ENCODE data around the gene IL13. TPM values are rescaled to one million over a fixed set of nuclear protein-coding genes. Genes with fewer than 3 reads are reported as not detected.

The IL13 gene
- total and polyA plus RNA-seq, 10 of the 15 experiments (the other 5 are each of a cell fraction or from before 2014, with no cell fraction given): 0.06 to 0.40 (median 0.11) TPM; not detected in 6

DNA sequence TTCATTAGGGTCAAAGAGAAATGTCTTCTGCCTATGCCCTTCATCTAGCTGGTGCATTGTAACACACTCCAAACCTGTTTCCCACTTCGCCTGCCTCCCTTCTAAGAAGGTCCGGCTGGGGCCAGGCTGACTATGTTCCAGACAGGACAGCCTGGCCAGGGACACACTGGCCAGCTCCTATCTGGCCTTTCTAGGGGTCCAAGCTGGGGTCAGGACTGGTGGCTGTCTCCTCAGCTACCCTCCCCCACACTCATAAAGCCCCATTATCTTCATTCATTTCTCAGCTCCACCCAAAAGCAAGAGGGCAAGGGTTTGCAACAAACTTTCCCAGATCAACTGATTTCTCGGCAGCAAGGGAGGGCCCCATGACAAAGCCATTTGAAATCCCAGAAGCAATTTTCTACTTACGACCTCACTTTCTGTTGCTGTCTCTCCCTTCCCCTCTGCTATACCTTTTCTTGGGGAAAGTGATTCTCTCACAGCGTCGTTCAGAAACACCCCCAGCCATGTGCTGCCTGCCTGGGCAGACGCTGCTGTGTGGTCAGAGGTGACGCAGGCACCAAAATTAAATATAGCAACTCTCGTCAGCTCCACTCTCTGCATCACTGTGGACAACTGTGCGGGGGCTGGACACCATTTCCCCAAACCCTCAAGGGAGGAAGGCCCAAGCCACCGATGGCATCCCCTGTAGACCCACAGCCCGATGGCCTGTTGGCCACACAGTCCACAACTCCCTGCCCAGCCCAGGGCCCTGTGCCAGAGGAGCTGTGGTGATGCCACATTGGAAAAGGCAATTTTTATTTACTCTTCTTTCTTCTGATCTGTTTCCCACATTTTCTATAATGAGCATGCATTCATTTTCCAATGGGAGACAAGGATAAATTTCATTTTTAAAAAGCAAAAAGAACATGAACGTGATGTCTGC is 6.1 kb downstream of the IL13 start (continued):
- TF ChIP-seq POU2F2 (IDR thresholded peaks at IDR 0.05; ENCODE audit: borderline replicate concordance, low read depth, low read length): peak; percentile 79; the same call in 2 of the 3 replicates
- TF ChIP-seq RELB (IDR thresholded peaks at IDR 0.05; ENCODE audit: low read depth): peak; percentile 91
- TF ChIP-seq MLLT1 (IDR thresholded peaks at IDR 0.05): peak; percentile 82
- no peak for TF ChIP-seq ZNF274 (IDR thresholded peaks at IDR 0.05; ENCODE audit: insufficient read depth, insufficient read length)
- TF ChIP-seq EGR1 (IDR thresholded peaks at IDR 0.05; ENCODE audit: borderline replicate concordance in 1 of 2, low read depth in 2 of 2, low read length in 2 of 2): peak in 1 of 2 experiments; percentile 89; a peak in 2 of 3 replicates
- TF ChIP-seq RBBP5 (conservative IDR thresholded peaks at IDR 0.05): no peak
- peak; percentile 88 for TF ChIP-seq CBFB (IDR thresholded peaks at IDR 0.05; ENCODE audit: low read depth)
- peak; percentile 90 for TF ChIP-seq RELA (IDR thresholded peaks at IDR 0.05; ENCODE audit: borderline replicate concordance, partially characterized antibody)
- no peak; the same call in 1 of the 2 replicates for TF ChIP-seq ASH2L (IDR thresholded peaks at IDR 0.05; ENCODE audit: borderline replicate concordance, low read depth)
- peak; percentile 81; the same call in 1 of the 2 replicates for TF ChIP-seq ZBED1 (IDR thresholded peaks at IDR 0.05; ENCODE audit: borderline replicate concordance)
- TF ChIP-seq, protein P1, sequence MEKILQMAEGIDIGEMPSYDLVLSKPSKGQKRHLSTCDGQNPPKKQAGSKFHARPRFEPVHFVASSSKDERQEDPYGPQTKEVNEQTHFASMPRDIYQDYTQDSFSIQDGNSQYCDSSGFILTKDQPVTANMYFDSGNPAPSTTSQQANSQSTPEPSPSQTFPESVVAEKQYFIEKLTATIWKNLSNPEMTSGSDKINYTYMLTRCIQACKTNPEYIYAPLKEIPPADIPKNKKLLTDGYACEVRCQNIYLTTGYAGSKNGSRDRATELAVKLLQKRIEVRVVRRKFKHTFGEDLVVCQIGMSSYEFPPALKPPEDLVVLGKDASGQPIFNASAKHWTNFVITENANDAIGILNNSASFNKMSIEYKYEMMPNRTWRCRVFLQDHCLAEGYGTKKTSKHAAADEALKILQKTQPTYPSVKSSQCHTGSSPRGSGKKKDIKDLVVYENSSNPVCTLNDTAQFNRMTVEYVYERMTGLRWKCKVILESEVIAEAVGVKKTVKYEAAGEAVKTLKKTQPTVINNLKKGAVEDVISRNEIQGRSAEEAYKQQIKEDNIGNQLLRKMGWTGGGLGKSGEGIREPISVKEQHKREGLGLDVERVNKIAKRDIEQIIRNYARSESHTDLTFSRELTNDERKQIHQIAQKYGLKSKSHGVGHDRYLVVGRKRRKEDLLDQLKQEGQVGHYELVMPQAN (conservative IDR thresholded peaks at IDR 0.05): no peak
- TF ChIP-seq NRF1 (conservative IDR thresholded peaks at IDR 0.05; ENCODE audit: low read depth, low read length): no peak
- TF ChIP-seq, protein P2, sequence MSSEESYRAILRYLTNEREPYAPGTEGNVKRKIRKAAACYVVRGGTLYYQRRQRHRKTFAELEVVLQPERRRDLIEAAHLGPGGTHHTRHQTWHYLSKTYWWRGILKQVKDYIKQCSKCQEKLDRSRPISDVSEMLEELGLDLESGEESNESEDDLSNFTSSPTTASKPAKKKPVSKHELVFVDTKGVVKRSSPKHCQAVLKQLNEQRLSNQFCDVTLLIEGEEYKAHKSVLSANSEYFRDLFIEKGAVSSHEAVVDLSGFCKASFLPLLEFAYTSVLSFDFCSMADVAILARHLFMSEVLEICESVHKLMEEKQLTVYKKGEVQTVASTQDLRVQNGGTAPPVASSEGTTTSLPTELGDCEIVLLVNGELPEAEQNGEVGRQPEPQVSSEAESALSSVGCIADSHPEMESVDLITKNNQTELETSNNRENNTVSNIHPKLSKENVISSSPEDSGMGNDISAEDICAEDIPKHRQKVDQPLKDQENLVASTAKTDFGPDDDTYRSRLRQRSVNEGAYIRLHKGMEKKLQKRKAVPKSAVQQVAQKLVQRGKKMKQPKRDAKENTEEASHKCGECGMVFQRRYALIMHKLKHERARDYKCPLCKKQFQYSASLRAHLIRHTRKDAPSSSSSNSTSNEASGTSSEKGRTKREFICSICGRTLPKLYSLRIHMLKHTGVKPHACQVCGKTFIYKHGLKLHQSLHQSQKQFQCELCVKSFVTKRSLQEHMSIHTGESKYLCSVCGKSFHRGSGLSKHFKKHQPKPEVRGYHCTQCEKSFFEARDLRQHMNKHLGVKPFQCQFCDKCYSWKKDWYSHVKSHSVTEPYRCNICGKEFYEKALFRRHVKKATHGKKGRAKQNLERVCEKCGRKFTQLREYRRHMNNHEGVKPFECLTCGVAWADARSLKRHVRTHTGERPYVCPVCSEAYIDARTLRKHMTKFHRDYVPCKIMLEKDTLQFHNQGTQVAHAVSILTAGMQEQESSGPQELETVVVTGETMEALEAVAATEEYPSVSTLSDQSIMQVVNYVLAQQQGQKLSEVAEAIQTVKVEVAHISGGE (CRISPR knock-in tag; IDR thresholded peaks at IDR 0.05): no peak
- TF ChIP-seq PKNOX1 (IDR thresholded peaks at IDR 0.05): no peak
- no peak for TF ChIP-seq ZNF622 (IDR thresholded peaks at IDR 0.05)
- TF ChIP-seq YY1 (IDR thresholded peaks at IDR 0.05; ENCODE audit: low read depth, low read length): peak; percentile 84
- peak; percentile 56 for TF ChIP-seq POLR2AphosphoS5 (IDR thresholded peaks at IDR 0.05; ENCODE audit: low read length)
- no peak for TF ChIP-seq SREBF2 (IDR thresholded peaks at IDR 0.05; ENCODE audit: low read length)
- TF ChIP-seq MTA2 (IDR thresholded peaks at IDR 0.05; ENCODE audit: low read depth): peak; percentile 97

Data from GM12878 (cell line).